NCI-H2227 (cell line): ENCODE data around the gene BCL2.

Source experiments
- DNase-seq: peaks from one replicate; lab custom pipeline; 2025; ENCODE audit not compliant: unreplicated experiment; lab: John Stamatoyannopoulos, UW

Gene BCL2

DNA sequence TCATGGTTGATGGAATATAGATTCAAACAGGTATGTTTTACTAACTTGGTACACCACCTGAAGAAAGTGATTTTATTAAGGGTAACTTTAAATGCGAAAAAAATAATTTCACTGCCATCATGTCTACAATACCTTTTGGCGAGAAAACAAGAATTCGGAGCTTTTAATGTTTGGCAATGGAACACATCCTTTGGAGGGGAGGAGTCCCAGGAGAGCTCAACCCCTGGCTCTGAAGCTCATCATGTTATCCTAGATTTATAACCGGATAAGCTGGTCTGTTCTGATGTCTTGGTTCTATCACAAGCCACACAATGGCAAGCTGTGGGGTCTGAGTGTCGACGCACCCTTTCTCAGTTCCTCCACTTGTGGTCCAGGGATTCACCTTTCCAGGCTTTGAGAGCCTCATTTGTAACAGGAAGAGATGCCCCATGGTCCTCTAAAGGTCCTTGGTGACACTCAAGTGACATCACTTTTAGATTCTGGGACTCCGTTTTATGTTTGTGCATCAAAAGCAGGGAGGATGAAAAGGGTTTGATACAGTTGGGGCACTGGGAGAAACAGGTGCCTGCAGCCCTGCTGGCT, 172.7 kb downstream of the BCL2 start:
- DNase-seq: no peak

GRCh38 chr18:63145851-63146555, 173.6 kb downstream of the BCL2 start:
- no peak for DNase-seq

GRCh38 chr18:63145166-63145850, 174.3 kb downstream of the BCL2 start:
- no peak for DNase-seq

DNA sequence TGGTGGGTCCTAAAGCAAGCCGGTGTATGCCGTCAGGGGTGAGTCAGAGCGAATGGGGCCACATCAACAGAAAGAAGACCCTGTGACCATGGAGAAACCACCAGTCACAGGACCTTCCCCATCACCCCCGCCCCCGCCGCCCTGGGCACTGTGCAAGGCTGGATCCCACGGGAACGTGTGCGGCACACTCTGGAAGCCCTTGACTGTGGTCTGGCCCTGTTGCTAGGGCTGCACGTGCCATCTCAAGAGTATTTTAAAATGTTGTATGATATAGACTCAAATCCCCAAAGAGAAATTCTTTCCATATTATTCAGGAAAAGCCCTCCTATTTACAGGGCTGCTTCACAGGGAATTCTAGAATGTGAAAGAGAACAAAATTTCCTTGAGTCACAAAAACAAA, 174.8 kb downstream of the BCL2 start:
- DNase-seq: no peak

GRCh38 chr18:63143330-63143771, 176.2 kb downstream of the BCL2 start:
- DNase-seq: no peak

GRCh38 chr18:63142594-63143225, 176.9 kb downstream of the BCL2 start:
- DNase-seq: no peak

- no peak for DNase-seq
These were observed 177.8 kb downstream of the BCL2 start for GRCh38 chr18:63141778-63142176.

DNA sequence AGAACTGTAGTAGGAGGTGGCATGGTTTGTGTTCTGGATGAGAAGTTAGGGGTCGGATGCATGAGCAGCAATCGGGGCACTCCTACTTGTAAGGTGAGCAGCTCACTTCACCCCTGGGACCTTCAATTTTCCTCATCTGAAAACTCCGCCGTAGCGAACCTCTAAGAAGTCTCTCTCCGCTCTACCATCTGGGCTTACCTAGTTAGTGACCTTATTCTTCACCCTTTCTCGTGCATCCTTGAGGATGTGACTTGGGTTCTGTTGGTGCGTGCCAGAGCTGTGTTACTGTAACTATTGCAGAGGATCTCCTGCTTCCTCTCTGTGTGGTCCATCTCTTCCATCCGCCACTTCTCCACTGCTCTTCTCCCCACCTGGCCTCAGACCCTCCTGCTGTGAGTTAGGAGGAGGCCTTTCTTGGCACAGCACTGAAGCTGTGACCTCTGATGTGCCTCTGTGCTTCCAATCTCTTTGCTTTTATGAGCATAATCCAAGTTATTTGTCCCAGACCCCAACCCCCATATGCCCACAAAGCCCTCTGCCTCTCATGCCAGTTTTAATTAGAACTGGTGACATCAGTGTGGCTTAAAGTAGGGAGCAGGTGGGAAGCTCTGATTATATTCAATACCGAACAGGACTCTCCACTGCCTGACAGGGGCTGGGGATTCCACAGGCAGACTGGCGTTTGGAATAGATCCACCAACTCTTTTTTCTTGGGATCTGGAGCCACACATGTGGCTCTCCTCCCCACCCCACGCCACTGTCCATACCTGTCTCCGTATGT, 178.4 kb downstream of the BCL2 start:
- no peak for DNase-seq

DNA sequence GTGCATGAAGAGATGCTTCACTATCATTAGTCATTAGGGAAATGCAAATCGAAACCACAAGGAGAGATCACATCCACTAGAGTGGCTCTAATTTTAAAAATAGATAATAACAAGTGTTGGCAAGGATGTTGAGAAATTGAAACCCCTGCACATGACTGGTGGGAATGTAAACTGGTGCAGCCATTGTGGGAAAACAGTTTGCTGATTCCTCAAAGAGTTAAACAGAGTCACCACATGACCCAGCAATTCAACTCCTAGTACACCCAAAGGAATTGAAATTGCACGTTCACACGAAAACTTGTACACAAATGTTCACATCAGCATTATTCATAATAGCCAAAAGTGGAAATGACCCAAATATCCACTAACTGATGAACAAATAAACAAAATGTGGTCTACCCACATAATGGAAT, 179.5 kb downstream of the BCL2 start:
- no peak for DNase-seq

DNA sequence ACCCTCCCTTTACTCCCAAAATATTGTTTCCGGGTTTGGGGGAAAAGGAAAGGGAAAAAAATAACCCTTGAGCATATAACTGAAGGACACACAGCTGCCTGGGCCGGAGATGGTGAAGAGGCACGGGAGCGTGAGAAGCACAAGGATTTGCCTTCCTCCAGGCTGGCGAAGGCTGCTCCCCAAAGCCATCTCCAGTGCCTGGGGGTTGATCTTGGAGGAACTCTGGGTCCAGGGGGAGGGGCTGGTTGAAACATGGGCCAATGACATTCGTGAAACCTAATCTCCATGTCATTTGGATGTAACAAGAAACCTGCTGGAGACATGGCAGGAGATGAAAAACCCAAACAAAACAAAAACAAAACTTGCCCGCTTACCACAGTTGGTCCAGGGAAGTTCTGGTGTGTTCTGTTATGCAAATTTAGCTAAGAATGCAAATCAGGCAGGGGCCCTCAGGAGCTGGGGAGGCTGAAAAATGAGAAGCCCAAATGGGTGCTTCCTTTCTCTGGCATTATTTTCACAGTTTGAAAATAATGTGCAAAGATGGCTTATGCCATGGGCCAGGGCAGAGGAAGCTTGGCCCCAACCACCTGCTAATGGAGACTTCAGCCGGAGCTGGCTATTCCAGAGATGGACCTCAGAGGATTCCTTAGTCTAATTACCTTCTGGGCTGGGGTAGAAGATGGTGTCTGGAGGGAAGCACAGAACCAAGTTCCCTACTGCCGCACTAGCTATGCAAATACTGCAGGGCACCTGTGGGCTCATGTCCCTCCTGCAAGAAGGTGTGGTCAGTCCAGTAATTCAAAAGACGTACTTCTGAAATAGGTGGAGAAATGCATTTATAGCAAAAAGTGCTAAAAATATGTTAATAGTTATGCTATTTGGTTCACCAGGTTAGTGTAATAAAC, 180.9 kb downstream of the BCL2 start:
- DNase-seq: no peak

DNA sequence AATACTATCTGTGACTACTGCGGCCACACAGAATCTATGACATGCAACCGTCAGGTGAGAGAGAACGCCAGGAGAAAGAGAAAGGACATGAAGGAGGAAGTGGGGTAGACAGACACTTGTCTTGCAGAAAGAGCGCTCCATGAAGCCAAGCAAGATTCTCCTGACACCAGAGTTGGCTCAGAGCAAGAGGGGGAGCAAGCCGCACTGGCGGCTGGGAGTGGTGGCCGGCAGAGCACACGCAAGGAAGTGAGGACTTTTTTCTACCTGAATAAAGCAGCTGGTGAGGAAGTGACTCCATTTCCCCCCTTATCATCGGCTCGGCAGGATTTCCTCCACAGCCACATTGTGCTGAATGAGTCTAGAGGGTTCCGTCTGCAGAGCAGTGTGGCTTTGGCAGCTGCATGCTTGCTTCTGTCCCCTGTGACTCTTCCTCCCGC, 181.6 kb downstream of the BCL2 start:
- no peak for DNase-seq

DNA sequence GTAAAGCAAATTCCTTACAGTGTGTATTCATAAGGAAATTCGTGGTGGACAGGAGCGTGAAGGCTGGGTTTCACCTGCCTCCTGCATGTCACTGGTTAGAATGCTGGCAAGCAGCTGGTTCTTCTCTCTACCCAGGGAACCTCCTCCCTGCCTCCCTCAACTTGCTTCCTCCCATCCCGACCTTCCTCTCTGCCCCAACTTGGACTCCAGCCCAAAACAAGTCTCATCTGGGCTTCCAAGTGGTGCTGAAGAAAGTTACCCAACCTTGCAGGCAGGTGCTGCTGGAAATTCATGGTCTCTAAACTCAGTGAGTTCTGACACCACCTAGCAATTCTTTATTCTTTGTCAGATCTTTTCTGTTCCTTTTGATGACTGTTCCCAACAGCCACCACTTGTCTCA, 184.5 kb downstream of the BCL2 start:
- no peak for DNase-seq

GRCh38 chr18:63132819-63133200, 186.8 kb downstream of the BCL2 start:
- no peak for DNase-seq

GRCh38 chr18:63131959-63132818, 187.4 kb downstream of the BCL2 start:
- no peak for DNase-seq

DNA sequence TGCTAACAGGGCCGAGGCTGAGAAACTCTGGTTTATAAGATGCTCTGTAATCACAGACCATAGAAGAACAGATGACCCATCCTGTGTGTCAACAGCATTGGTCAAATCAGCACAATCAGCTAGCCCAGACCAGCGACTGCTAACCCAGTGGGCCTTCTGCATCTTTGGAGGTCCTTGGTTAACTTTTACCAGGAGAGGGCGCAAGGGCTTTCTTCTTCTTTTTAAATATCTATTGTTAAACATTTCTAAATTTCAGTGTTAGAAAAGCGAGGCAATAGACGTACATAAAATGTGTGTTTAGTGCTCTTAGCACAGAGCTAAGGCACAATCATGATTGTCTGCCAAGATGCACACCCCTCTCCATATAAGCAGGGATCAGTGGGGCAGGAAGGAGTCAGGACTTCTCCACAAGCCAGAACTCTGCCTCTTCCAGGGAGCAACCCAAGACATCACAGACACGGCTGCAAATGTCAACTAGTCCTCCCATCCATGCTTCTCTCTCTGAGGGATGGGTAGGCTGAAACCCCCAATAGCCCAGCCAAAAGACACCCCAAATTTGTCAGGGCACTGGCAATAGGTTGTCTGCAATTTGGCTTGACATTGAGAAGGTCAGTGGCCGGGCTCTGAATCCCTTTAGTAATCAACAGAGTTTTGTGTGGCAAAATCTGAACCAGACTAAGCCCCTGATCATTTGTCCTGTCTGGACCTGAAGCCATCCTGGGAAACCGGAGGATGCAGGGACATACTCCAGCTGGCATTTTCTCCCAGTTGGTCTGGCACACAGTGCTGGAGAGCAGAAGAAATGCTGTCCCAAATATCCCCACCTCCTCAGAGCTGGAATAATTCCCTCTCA, 188.2 kb downstream of the BCL2 start:
- peak; percentile 20 for DNase-seq

DNA sequence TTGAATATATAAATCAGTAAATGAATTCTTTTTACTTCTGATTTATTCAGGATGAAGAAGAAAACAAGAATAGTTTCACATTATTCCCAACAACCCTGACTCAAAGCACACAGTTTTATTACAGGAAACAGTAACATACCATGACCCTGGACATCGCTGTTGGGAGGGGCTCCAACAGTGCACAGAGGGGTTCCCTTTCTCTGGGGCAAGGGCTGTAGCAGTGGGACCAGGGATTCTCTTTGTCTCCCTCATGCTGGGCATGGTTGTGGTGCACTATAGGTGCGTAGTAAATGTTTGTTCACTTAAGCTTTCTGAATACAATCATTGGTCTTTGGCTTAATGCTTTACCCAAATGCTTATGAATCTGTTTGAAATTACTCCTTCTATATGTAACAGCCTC, 189.4 kb downstream of the BCL2 start:
- no peak for DNase-seq

DNA sequence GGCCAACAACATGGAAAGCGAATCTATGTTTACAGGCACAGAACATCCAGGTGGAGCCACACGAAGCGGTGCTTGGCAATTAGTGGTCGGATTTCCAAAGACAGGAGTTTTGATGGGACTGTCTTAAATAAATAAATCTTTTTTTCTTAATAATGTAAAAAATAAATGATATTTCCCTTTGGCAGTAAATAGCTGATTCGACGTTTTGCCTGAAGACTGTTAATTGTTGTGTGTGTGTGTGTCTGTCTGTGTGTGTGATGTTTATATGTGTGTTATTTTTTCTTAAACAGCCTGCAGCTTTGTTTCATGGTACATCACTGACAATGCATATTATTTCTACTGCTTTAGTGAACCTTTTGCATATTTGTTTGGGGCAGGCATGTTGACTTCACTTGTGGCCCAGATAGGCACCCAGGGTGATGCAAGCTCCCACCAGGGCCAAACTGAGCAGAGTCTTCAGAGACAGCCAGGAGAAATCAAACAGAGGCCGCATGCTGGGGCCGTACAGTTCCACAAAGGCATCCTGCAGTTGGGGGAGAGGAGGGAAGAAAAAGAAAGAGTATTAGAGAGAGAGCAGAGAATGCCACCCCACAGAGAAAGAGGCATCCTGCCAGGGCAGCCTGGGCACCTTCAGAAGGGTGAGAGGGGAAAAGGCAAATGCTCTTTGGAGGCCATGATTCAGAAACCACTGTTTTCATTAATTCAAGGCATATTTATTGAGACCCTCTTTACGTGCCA, 191.2 kb downstream of the BCL2 start:
- DNase-seq: no peak
